RWPE2 (cell line): Measurements from ENCODE around the gene PIK3R3.

Source experiments
- ATAC-seq: fragments of 200-7000 bp; cut with Tn5 transposase; 3 replicates; pipeline ENCODE4 v1.9.1; 2021; ENCODE audit warnings: low read depth
- DNase-seq: peaks from one replicate; pipeline ENCODE4 v3.0.0-alpha.2; 2020; ENCODE audit warnings: low spot score
- H3K27ac ChIP-seq: fragments of 450-650 bp; 2 replicates; pipeline ENCODE4 v1.5.1; 2017; ENCODE audit warnings: mild to moderate bottlenecking; ENCODE audit not compliant: poor library complexity, severe bottlenecking
- H3K27me3 ChIP-seq: fragments of 250-450 bp; sonication (Bioruptor Pico); 2 replicates; pipeline ENCODE4 v1.5.1; 2021; ENCODE audit warnings: mild to moderate bottlenecking, moderate library complexity; ENCODE audit not compliant: insufficient read depth, poor library complexity, severe bottlenecking
- H3K36me3 ChIP-seq: fragments of 250-450 bp; sonication (Bioruptor Pico); 2 replicates; pipeline ENCODE4 v1.5.1; 2020; ENCODE audit warnings: low read depth, mild to moderate bottlenecking, moderate library complexity
- H3K4me1 ChIP-seq: fragments of 250-450 bp; sonication (Bioruptor Pico); 2 replicates; pipeline ENCODE4 v1.5.1; 2021; ENCODE audit warnings: mild to moderate bottlenecking, moderate library complexity; ENCODE audit not compliant: insufficient read depth, poor library complexity, severe bottlenecking
- H3K4me3 ChIP-seq: fragments of 250-450 bp; sonication (Bioruptor Pico); 2 replicates; pipeline ENCODE4 v1.5.1; 2021; ENCODE audit warnings: mild to moderate bottlenecking, moderate library complexity; ENCODE audit not compliant: severe bottlenecking
- H3K9me3 ChIP-seq: fragments of 250-450 bp; sonication (Bioruptor Pico); 2 replicates; pipeline ENCODE4 v1.5.1; 2021; ENCODE audit warnings: mild to moderate bottlenecking, moderate library complexity; ENCODE audit not compliant: severe bottlenecking
- CTCF ChIP-seq: fragments of 450-650 bp; IDR thresholded peaks from one replicate; pipeline ENCODE4 v1.5.1; 2017; ENCODE audit warnings: mild to moderate bottlenecking, moderate library complexity; ENCODE audit not compliant: poor library complexity, severe bottlenecking

Gene PIK3R3

GRCh38 chr1:46176211-46176865, 43.9 kb upstream of the PIK3R3 start, which contains the start of gene P3R3URF:
Gene P3R3URF (minus strand): TSS chr1:46176488. CDS start chr1:46176471, 17 bp downstream.
- H3K36me3 ChIP-seq = no peaks in the 10 kb centered on the region
- no peak within 1 kb of the TSS for H3K4me3 ChIP-seq
- H3K4me1 ChIP-seq = peaks cover 21% of the 10 kb centered on the region
- TF ChIP-seq CTCF = no peak
- H3K9me3 ChIP-seq = no peaks in the 10 kb centered on the region
- ATAC-seq (no peak), DNase-seq (no peak)
- H3K27me3 ChIP-seq = no peaks in the 10 kb centered on the region
- H3K27ac ChIP-seq = no peak within 1 kb of the TSS

- Histone ChIP-seq H3K9me3 (no peaks in the 10 kb centered on the region), H3K27ac (no peak overlapping the region), H3K4me1 (peaks cover 19% of the 10 kb centered on the region), H3K4me3 (no peak overlapping the region), H3K36me3 (no peaks in the 10 kb centered on the region), H3K27me3 (no peaks in the 10 kb centered on the region)
- no peak for DNase-seq
- no peak for TF ChIP-seq CTCF
- ATAC-seq = no peak
Observed at GRCh38 chr1:46175243-46175642, 42.8 kb upstream of the PIK3R3 start.

- Histone ChIP-seq H3K27me3 (no peaks in the 10 kb centered on the region), H3K36me3 (no peaks in the 10 kb centered on the region), H3K4me3 (no peak within 1 kb of the TSS), H3K9me3 (no peaks in the 10 kb centered on the region), H3K27ac (no peak within 1 kb of the TSS), H3K4me1 (peaks cover 15% of the 10 kb centered on the region)
- no peak for ATAC-seq
- DNase-seq = no peak
- no peak for TF ChIP-seq CTCF
Observed at GRCh38 chr1:46174448-46175231, 42.2 kb upstream of the PIK3R3 start, which contains the start of gene TSPAN1. Gene TSPAN1 (plus strand): TSS chr1:46175087. CDS start chr1:46181108, 6,021 bp downstream.

GRCh38 chr1:46173361-46173856, 41.0 kb upstream of the PIK3R3 start:
- Histone ChIP-seq H3K36me3 (no peaks in the 10 kb centered on the region), H3K4me3 (no peak overlapping the region), H3K27ac (no peak overlapping the region), H3K27me3 (no peaks in the 10 kb centered on the region), H3K9me3 (no peaks in the 10 kb centered on the region), H3K4me1 (peaks cover 12% of the 10 kb centered on the region)
- TF ChIP-seq CTCF = no peak
- no peak for DNase-seq
- no peak for ATAC-seq
